GM12892 (cell line): ENCODE measurements around the gene TMEM30B.
A peak's percentile ranks its signal among the peaks of the same experiment; 100 is the strongest.

Experiments
- DNase-seq: peaks from one replicate; pipeline ENCODE4 v3.0.0; 2011; ENCODE audit not compliant: insufficient read length
- FAIRE-seq: peaks from 2 replicates; lab custom pipeline; 2011; peaks lifted over from hg19 to GRCh38; lab: Jason Lieb, UNC
- POLR2A ChIP-seq: IDR thresholded peaks from 2 replicates; pipeline ENCODE4 v1.6.1; 2011; ENCODE audit warnings: low read depth, low read length, control low read depth
- POLR2AphosphoS5 ChIP-seq: IDR thresholded peaks from 2 replicates; pipeline ENCODE4 v1.6.1; 2011; ENCODE audit warnings: low read depth, low read length, control low read depth
- TAF1 ChIP-seq: IDR thresholded peaks from 2 replicates; pipeline ENCODE4 v1.6.1; 2011; ENCODE audit warnings: low read depth, mild to moderate bottlenecking, control low read depth, low read length, borderline replicate concordance

Gene TMEM30B

DNA sequence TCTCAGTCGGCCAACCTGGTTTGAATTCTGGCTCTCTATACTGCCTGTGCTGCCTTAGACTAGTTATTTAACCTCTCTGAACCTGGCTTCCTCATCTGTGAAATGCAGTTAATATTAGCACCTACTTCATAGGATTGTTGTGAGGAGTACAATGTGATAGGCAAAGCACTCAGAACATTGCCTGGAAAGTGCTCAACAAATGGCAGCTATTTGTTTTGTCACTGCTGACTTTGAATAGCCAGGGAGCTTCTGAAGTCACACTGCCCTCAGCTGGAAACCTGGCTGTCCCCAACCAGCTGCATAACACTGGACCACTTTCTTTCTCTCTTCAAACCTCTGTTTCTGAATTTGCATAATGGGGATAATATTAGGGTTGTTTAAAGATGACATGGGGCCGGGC, 9.6 kb downstream of the TMEM30B start:
- FAIRE-seq, result no peak
- DNase-seq, result no peak
- TF ChIP-seq POLR2A (no peak), POLR2AphosphoS5 (no peak)

GRCh38 chr14:61270714-61271113, 10.4 kb downstream of the TMEM30B start:
- FAIRE-seq, result no peak
- DNase-seq, result no peak
- TF ChIP-seq TAF1 (no peak), POLR2AphosphoS5 (no peak), POLR2A (no peak)

DNA sequence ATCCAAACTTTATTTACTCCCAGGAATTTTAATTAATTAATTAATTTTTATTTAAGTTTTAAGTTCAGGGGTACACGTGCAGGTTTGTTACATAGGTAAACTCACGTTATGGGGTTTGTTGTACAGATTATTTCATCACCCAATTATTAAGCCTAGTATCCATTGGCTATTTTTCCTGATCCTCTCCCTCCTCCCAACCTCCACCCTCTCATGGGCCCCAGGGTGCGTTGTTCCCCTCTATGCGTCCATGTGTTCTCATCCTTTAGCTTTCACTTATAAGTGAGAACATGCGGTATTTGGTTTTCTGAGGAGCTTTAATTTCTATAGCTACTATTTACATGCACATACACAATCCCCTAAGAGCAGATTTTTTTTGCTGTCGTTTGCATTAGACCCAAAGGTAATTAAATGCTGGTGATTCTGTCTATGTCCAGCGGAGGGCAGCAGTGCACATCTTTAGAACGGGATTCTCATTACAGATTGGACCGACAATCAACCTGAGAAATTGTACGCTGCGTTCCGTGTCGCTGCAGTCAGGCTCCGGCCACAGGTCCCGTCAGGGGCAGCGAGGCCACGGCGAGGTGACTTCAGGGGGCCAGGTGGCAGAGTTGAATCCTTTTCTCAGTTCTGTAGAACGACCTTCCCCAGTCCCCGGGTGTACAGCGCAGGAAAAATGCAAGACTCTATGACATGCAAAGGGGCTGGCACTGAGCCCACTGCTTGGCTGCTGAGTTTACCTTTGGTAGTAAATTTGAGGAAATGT, 11.6 kb downstream of the TMEM30B start:
- FAIRE-seq, result peak; percentile 91
- no peak for TF ChIP-seq POLR2AphosphoS5
- TF ChIP-seq TAF1, result no peak
- no peak for TF ChIP-seq POLR2A
- peak; percentile 28 for DNase-seq

- FAIRE-seq, result no peak
- no peak for TF ChIP-seq TAF1
- TF ChIP-seq POLR2A, result no peak
- no peak for TF ChIP-seq POLR2AphosphoS5
- no peak for DNase-seq
These were observed 12.3 kb downstream of the TMEM30B start for GRCh38 chr14:61268812-61269211.

- DNase-seq (no peak), FAIRE-seq (no peak)
- TF ChIP-seq POLR2A (no peak), POLR2AphosphoS5 (no peak), TAF1 (no peak)
These were observed 14.0 kb downstream of the TMEM30B start for GRCh38 chr14:61266891-61267740.

DNA sequence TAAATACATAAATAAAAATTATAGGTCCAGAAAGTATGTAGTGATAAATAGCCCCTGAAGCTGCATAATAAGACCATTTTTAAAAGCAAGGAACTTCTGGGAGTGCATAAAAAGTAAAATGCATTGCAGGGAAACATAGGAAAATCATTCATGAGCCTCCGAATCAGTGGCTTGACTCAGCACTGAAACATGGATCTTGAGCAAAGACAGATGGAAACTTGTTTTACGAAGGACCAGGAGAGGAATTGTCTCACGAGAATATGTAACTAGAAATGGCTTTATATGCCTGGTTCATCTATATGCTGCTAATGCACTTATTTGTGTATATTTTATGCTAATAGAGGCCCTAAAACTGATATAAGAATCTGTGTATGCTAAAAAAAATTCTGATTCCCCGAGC, 14.7 kb downstream of the TMEM30B start:
- TF ChIP-seq POLR2A (no peak), POLR2AphosphoS5 (no peak), TAF1 (no peak)
- FAIRE-seq (no peak), DNase-seq (no peak)

- DNase-seq (no peak), FAIRE-seq (no peak)
- no peak for TF ChIP-seq POLR2AphosphoS5
- no peak for TF ChIP-seq TAF1
- TF ChIP-seq POLR2A, result no peak
These were observed 16.5 kb downstream of the TMEM30B start for GRCh38 chr14:61264651-61265050.

DNA sequence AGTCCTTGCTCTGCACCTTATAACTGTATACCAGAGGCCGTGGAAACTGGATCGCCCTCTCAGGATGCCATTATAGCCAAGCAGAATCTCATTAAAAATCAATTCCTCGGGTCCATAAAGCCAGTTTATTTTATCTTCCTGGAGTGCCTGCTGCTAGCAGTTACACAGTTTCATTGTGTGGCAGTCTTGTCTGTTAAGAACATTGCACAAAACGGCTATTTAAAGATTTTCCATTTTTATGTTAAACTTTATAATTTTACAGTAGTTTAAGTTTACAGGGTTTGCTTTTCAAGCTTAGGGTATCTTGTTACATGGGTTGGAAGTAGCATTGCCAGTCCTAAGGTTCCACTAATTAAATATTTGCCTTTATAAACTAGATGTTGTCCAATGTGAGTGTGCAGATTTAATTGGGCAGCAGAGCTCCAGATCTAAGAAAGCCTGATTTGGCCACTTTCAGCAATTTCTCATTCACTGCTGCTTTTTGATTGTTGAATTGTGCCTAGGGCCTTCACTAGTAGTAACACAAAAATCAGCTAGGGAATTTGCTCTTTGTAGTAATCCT, 17.0 kb downstream of the TMEM30B start:
- TF ChIP-seq POLR2AphosphoS5 (no peak), TAF1 (no peak), POLR2A (no peak)
- DNase-seq (no peak), FAIRE-seq (no peak)

DNA sequence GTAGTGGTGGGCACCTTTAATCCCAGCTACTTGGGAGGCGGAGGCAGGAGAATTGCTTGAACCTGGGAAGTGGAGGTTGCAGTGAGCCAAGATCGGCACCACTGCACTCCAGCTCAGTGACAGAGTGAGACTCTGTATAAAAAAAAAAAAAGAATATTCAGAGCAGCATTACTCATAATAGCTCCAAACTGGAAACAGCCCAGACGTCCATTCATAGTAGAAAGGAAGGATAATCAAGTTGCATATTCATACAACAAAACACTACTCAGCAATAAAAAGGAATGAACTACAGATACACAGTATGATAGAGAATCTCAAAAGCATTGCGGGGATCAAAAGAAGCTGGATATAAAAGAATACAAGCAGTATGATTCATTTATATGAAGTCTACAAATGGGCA, 19.1 kb downstream of the TMEM30B start:
- no peak for TF ChIP-seq POLR2A
- TF ChIP-seq TAF1, result no peak
- TF ChIP-seq POLR2AphosphoS5, result no peak
- FAIRE-seq (no peak), DNase-seq (no peak)

- FAIRE-seq (no peak), DNase-seq (no peak)
- no peak for TF ChIP-seq POLR2AphosphoS5
- no peak for TF ChIP-seq TAF1
- no peak for TF ChIP-seq POLR2A
These were observed 20.0 kb downstream of the TMEM30B start for GRCh38 chr14:61260939-61261776.

- no peak for DNase-seq
- TF ChIP-seq POLR2A (no peak), POLR2AphosphoS5 (no peak), TAF1 (no peak)
- FAIRE-seq, result no peak
These were observed 22.2 kb downstream of the TMEM30B start for GRCh38 chr14:61258985-61259384.

DNA sequence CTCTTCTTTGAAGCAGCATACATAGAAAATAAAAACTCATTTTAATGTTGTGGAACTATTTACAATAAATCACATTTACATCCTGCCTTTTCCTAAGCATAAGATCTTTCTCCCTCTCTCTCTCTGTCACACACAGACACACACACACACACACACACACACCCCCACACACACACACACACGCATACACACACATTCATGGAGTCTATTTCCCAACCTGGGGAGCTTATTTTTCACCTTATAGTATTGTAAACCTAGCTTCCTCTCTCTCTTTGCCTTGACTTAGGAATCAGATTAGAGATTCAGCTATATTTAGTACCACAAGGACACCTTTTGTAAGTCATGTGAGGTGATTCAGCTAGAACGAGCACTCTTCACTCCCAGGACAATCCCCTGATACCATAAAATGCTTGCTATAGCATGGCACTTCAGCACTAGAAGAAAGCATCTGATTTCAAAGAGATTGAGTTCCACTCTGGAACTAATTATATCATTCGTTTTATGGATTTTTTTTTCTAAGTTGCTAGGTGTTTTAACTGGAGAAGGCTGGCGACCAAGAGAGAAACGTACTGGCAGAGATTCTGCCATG, 23.6 kb downstream of the TMEM30B start:
- TF ChIP-seq POLR2A (no peak), POLR2AphosphoS5 (no peak), TAF1 (no peak)
- FAIRE-seq (no peak), DNase-seq (no peak)
